ENCODE measurements around the gene DPP7.

The DPP7 gene

DNA sequence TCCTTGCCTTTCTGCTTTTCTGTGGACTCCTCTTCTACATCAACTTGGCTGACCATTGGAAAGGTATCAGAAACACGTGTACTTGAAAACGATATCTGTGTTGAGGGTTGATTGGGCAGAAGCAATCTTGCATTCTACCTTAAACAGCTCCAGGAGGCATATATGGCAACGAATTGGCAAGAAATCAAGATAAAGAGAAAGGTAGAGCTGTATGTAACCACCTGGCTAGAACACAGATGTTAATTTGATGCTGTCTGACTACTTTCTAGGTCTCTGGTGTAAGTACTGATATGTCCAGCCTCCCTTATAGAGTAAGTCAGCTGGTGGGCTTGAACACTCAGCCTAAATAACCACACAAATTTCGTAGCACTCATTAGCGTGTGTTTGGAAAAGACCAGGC is 26.4 kb downstream of the DPP7 start:
- no peak for DNase-seq (ENCODE audit: low spot score)

GRCh38 chr9:137087409-137087925 is 27.1 kb downstream of the DPP7 start:
- peak; percentile 57 for DNase-seq (ENCODE audit: low spot score)

- DNase-seq (ENCODE audit: low spot score) = peak; percentile 98
These were observed 27.8 kb downstream of the DPP7 start, which contains the start of gene MAN1B1 for GRCh38 chr9:137086531-137087408. MAN1B1 (plus strand) TSS chr9:137086985; CDS start chr9:137087000, 15 bp downstream.

- DNase-seq (ENCODE audit: low spot score) = no peak
These were observed 28.5 kb downstream of the DPP7 start for GRCh38 chr9:137085920-137086530.

- no peak for DNase-seq (ENCODE audit: low spot score)
These were observed 30.0 kb downstream of the DPP7 start for GRCh38 chr9:137084526-137084925.

- DNase-seq (ENCODE audit: low spot score) = peak; percentile 83
These were observed 31.0 kb downstream of the DPP7 start for GRCh38 chr9:137083394-137084004.

DNA sequence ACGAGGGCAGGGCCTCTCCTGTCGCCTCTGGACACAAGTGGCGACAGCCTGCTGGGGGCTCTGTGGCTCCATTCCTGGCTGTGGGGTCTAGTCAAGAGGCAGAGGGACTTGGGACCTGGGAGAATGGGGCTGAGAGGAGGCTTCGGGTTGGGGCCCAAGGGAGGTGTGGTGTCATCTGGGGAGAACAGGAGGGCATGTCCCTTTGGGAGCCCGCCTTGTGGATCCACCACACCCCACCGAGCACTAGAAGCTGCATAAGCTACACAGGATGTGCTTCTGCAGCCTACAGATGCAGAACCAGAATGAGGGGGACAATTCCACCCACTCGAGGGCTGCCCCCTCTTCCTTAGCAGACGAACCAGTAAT is 31.6 kb downstream of the DPP7 start:
- peak; percentile 38 for DNase-seq (ENCODE audit: low spot score)

GRCh38 chr9:137082222-137082924 is 32.2 kb downstream of the DPP7 start:
- DNase-seq (ENCODE audit: low spot score) = peak; percentile 3

- peak; percentile 5 for DNase-seq (ENCODE audit: low spot score)
These were observed 34.0 kb downstream of the DPP7 start for GRCh38 chr9:137080260-137081122.

DNA sequence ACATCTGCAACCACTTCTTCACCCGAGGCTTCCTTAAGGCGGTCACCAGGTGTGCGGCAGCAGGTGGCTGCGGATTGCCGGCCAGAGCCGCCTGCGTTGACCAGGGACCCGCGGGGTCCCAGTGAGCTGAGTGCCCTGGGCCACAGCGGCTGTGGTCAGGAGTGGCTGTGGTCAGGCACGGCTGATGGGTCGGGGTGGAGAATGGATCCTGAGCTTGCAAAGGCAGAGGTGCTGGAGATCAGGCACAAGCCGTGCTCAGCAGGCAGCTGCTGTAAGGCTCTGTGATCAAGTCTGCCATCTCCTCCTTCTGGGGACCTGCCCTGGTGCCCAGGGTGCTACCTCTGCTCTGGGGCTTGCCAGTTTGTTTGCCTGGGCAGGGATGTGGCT is 35.1 kb downstream of the DPP7 start:
- DNase-seq (ENCODE audit: low spot score) = peak; percentile 9

DNA sequence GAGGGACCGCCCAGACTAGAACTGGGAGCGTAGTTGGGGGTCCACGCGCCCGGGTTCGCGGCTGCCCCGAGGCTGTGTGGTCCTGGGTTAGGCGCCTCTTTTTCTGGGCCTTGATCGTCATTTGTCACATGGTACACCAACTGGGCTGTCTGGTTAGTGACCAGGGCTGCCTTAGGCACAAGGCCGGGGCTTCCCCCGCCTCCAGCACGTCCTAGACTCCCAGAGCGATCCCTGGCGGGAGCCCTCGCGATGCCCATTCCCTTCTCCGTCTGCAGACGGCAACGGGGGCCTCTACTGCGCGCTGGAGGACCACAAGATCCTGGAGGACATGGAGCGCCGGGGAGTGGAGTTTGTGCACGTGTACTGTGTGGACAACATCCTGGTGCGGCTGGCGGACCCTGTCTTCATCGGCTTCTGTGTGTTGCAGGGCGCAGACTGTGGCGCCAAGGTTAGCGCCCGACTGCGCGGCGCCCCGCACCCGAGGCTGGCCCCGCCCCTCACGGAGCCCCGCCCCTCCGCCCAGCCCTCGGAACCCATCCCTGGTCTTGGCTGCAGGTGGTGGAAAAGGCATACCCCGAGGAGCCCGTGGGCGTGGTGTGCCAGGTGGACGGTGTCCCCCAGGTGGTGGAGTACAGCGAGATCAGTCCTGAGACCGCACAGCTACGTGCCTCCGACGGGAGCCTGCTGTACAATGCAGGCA is 35.7 kb downstream of the DPP7 start:
- no peak for DNase-seq (ENCODE audit: low spot score)

- DNase-seq (ENCODE audit: low spot score) = no peak
These were observed 36.5 kb downstream of the DPP7 start for GRCh38 chr9:137077758-137078693.

DNA sequence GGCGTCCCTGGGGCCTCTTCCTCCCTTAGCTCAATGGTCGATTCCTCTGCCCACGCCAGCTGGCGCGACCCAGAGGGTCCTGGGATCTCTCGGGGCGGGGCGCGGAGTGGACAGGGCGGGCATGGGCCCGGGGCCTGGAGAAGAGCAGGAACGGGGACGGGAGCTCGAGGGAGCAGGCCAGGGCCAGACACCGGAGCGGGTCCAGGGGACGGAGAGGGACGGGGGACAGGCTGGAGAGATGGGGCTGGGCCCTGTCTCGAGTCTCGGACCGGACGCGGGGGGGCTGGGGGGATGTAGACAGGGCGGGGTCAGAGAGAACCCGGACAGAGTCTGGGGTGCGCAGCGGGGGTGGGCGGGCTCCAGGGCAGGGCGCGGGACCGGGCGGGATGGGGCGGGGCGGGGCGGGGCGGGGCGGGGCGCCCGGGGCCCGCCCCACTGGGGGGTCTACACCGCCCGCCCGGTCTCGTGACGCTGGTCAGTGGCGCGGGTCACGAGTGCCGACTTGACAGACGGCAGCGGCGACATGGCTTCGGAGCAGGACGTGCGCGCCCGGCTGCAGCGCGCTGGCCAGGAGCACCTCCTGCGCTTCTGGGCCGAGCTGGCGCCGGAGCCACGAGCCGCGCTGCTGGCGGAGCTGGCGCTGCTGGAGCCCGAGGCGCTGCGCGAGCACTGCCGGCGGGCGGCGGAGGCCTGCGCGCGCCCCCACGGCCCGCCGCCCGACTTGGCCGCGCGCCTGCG is 37.4 kb downstream of the DPP7 start, which contains the start of gene UAP1L1:
Gene UAP1L1 (plus strand): TSS at position 508 of the 738 bp plus-strand sequence. CDS start 16 bp downstream, at position 524.
- DNase-seq (ENCODE audit: low spot score) = peak; percentile 83

GRCh38 chr9:137076636-137077009 is 37.9 kb downstream of the DPP7 start:
- no peak for DNase-seq (ENCODE audit: low spot score)

DNA sequence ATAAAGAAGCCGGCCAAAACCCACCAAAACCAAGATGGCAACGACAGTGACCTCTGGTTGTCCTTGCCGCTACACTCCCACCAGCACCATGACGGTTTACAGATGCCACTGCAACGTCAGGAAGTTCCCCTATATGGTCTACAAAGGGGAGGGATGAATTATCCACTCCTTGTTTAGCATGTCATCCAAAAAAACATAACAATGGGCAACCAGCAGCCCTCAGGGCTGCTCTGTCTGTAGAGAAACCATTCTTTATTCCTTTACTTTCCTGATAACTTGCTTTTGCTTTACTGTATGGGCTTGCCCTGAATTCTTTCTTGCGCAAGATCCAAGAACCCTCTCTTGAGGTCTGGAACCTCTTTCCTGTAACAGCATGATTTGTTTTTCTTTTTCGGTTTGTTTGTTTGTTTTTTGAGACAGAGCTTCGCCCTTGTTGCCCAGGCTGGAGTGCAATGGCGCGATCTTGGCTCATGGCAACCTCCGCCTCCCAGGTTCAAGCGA is 39.2 kb downstream of the DPP7 start:
- DNase-seq (ENCODE audit: low spot score) = no peak

DNA sequence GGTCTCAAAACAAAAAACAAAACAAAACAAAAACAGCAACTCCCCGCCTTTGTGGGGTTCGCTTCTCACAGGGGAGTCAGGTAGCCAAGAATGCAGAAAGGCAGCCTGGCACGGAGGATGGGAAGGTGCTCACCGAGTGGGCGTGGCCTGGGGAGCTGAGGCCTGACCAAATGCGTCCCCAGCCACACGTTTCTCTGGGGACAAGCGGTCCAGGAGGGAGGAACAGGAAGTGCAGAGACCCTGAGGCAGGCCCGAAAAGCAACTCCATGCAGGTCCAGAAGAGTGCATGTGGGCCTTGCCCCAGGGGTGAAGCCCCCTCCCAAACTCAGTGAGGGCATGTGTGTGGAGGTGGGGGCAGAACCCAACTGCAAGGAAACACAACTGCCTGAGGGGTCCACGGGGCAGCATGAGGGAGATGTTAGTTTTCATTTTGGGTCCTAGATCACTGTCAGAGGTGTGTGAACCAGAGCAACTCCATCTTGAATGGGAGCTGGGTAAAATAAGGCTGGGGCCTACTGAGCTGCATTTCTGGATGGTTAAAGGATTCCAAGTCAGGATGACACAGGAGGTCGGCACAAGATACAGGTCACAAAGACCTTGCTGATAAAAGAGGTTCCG is 39.8 kb downstream of the DPP7 start:
- DNase-seq (ENCODE audit: low spot score) = no peak

GRCh38 chr9:137073992-137074399 is 40.5 kb downstream of the DPP7 start:
- no peak for DNase-seq (ENCODE audit: low spot score)

- DNase-seq (ENCODE audit: low spot score) = no peak
These were observed 43.3 kb downstream of the DPP7 start for GRCh38 chr9:137071282-137071681.

Data from D341Med (cell line).